Measurements from ENCODE around the gene LRRC23. TPM values are rescaled to one million over a fixed set of nuclear protein-coding genes. Genes with fewer than 3 reads are reported as not detected.

The LRRC23 gene
- total RNA-seq, 2 experiments from 2014 or later: 5.7 to 6.1 TPM

DNA sequence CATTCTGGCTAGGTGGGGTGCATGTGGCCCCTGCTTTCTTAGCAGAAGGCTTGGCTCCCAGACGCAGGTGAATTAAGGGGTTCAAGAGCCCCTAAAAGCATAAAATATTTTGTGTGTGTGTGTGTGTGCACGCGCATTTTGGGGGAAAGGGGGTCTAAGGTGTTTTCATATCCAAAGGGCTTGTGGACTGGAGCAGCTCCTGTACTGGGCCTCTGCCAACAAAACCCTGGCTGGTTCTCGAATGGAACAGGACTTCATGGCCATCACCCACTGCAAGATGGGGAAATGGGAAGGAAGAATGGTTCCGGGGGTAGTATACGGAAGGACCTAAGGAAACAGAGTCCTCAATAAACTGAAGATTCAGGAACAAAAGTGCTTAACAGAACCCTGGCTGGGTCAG lies 19.2 kb downstream of the LRRC23 start:
- H3K4me3 Mint-ChIP-seq: no peak overlapping the region
- POLR2A ChIA-PET: interaction anchor here (0.8 to 19.4 kb wide), 10 partner anchors 12 to 184 kb away, joined by 3 to 295 read pairs (median 3); partner anchors contain the start of genes C12orf57, LPCAT3, PTPN6 and RNU7-1

DNA sequence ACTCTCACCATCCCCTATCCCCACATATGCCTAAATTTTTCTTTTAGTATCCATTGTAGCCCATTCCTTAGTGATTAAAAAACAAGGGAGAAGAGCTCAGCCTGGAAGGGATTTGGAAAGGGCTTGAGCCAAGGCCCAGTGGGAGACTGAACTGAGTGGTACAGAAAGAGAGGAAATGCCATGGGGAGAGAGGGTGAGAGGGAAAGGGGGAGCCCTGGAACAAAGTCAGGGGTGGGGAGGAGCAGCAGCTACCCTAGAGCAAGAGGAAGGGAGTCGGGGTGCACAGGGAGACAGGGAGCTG lies 20.6 kb downstream of the LRRC23 start:
- Mint-ChIP-seq H3K4me3 (peak overlapping the region; percentile 5), H3K27ac (peak overlapping the region; percentile 31), H3K4me1 (peaks cover 58% of the 10 kb centered on the region), H3K27me3 (no peaks in the 10 kb centered on the region), H3K9me3 (no peaks in the 10 kb centered on the region), H3K36me3 (ENCODE audit: low read depth) (peaks cover 32% of the 10 kb centered on the region)
- POLR2A ChIA-PET: interaction anchor here (0.6 to 19.4 kb wide), 12 partner anchors 9 to 187 kb away, joined by 3 to 295 read pairs (median 7); partner anchors contain the start of genes C12orf57, PTPN6, RNU7-1 and SPSB2
- CTCF ChIA-PET: interaction anchor here (0.5 to 4.7 kb wide), 21 partner anchors 9 to 244 kb away, joined by 3 to 28 read pairs (median 10); partner anchors contain the start of genes C12orf57, C1RL, ENO2 and LPCAT3
- no peak for DNase-seq

More for the DNA sequence above, 19.2 kb downstream of the LRRC23 start:
- Mint-ChIP-seq H3K4me1 (peaks cover 57% of the 10 kb centered on the region), H3K27ac (peak overlapping the region; percentile 45), H3K27me3 (no peaks in the 10 kb centered on the region), H3K9me3 (no peaks in the 10 kb centered on the region), H3K36me3 (ENCODE audit: low read depth) (peaks cover 45% of the 10 kb centered on the region)
- DNase-seq: no peak
- CTCF ChIA-PET: interaction anchor here (0.6 to 4.7 kb wide), 15 partner anchors 9 to 184 kb away, joined by 3 to 28 read pairs (median 12); partner anchors contain the start of genes C12orf57, ENO2, LRRC23 and PTPN6

DNA sequence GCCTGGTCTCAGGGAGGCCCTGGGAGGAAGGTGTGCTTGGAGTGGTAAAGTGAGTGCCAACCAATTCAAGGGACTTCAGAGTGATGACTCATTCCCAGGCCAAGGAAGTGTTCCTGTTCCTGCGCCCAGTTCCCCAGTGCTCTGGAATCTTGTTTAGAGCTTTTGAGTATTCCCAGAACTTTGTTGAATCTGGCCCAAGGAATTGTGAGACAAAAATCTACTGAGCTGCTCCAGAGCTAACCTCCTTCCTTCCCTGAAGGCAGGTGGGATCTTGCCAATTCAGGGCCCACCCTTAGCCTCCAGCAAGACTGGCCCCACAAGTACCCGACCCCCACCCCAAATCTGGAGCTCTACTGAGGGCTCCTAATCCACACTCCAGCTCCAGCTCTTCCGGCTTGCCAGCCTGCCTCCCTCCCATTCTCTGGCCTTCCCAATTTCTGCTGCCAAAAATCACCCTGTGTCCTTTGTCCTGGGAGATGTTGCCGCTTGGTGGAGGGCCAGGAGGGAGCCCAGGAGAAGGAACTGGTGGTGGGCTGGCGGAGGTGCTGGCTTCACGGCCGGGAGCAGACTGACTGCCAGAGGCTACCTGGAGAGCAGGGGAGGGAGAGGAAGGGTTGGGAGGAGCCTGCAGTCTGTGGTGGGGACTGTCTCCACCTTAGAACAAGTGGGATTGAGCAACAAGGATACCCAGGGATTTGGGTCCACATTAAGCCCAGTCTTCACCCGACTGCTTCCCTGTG lies 21.1 kb downstream of the LRRC23 start:
- no peak for DNase-seq
- Mint-ChIP-seq H3K36me3 (ENCODE audit: low read depth) (peaks cover 32% of the 10 kb centered on the region), H3K9me3 (no peaks in the 10 kb centered on the region), H3K27ac (peak overlapping the region; percentile 31), H3K4me3 (peak overlapping the region; percentile 50), H3K4me1 (peaks cover 60% of the 10 kb centered on the region), H3K27me3 (no peaks in the 10 kb centered on the region)
- ChIA-PET POLR2A (interaction anchor here (0.6 to 19.4 kb wide), 14 partner anchors 9 to 433 kb away, joined by 3 to 295 read pairs (median 6); partner anchors contain the start of genes C12orf57, MRPL51, PTPN6 and RNU7-1), CTCF (interaction anchor here (1.0 to 4.7 kb wide), 21 partner anchors 9 to 219 kb away, joined by 3 to 28 read pairs (median 10); partner anchors contain the start of genes C12orf57, C1RL, ENO2 and LPCAT3)

DNA sequence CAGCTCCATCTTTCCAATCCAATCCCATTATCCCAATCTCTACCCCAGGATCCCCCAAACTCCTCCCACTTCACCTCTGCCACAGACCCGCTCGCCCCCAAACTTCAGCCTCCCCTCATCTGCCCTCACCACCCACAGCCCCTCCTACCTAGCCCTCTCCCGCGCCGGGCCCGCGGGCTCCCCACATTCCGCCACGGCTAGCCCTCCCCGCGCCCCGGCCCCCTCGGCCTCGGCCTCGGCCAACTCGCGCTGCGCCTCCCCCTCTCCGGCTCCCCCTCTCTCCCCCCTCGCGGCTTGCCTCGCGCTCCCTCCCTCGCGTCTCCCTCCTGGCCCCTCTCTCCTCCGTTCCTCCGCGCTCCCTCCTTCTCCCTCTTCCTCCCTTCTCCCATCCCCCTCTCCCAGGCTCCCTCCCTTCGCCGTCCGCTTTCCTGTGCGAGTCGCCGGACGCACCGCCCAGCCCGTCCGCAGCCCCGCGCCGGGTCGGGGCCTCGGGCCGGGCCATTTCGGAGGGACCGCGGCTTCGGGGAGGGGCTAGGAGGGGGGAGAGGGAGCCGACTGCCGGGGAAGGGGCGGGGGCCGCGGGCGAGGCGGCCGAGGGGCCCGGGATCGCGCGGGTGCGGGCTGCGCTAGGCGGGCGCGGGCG lies 22.9 kb downstream of the LRRC23 start, which contains the start of gene ATN1:
TSS of gene ATN1 (plus strand) at position 581 of the 643 bp plus-strand sequence. CDS start 6,043 bp downstream, outside the sequence.
- DNase-seq: peak; percentile 48
- Mint-ChIP-seq H3K4me1 (peaks cover 68% of the 10 kb centered on the region), H3K27ac (peak within 1 kb of the TSS; percentile 78), H3K4me3 (peak within 1 kb of the TSS; percentile 90), H3K9me3 (no peaks in the 10 kb centered on the region), H3K27me3 (no peaks in the 10 kb centered on the region), H3K36me3 (ENCODE audit: low read depth) (peaks cover 20% of the 10 kb centered on the region)
- CTCF ChIA-PET: interaction anchor here (0.5 to 4.7 kb wide), 9 partner anchors 10 to 186 kb away, joined by 3 to 28 read pairs (median 11); partner anchors contain the start of genes C12orf57, LRRC23, RNU7-1 and SPSB2
- POLR2A ChIA-PET: interaction anchor here (0.6 to 19.4 kb wide), 16 partner anchors 9 to 185 kb away, joined by 3 to 295 read pairs (median 6); partner anchors contain the start of genes C12orf57, C1RL, ENO2 and PTPN6

DNA sequence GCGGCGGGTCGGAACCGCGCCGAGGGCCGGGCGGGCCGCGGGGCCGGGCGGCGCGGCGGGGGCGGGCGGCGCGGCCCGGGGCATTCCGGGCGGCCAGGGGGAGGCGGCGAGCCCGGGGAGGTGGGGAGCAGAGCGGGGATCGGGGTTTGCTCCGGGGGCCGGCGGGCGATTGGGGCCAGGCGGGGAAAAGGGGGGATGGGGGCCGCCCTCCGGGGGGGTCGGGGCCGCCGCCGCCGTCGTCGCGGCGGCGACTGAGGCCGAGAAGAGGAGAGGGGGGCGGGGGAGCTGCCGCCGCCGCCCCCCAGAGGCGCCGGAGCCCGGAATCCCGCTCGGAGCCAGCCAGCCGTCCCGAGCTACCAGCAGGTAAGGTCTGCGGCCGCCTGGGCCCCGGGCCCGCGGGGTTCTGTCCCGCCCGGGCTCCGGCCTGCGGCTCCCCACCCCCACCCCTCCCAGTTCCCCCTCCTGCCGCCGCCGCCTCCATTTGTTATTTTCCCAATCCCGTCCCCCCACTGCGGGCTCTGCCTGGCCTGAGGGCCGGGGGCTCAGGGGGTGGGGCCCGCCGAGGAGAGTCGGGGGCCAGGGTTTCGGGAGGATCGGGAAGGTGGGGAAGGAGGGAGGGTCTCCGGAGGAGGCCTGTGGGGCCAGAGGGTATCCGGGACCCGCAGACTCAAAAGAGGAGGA lies 23.5 kb downstream of the LRRC23 start:
- ChIA-PET CTCF (interaction anchor here (0.5 to 4.7 kb wide), 3 partner anchors 9 to 59 kb away, joined by 3 to 27 read pairs (median 4); partner anchors contain the start of gene SPSB2), POLR2A (interaction anchor here (0.6 to 19.4 kb wide), 7 partner anchors 8 to 59 kb away, joined by 3 to 295 read pairs (median 7); partner anchors contain the start of genes C12orf57, PTPN6, RNU7-1 and SPSB2)
- peaks cover 18% of the 10 kb centered on the region for H3K36me3 Mint-ChIP-seq (ENCODE audit: low read depth)
- peak overlapping the region; percentile 78 for H3K4me3 Mint-ChIP-seq
- DNase-seq: no peak
- H3K27ac Mint-ChIP-seq: peak overlapping the region; percentile 78
- no peaks in the 10 kb centered on the region for H3K9me3 Mint-ChIP-seq
- H3K27me3 Mint-ChIP-seq: no peaks in the 10 kb centered on the region
- peaks cover 69% of the 10 kb centered on the region for H3K4me1 Mint-ChIP-seq

DNA sequence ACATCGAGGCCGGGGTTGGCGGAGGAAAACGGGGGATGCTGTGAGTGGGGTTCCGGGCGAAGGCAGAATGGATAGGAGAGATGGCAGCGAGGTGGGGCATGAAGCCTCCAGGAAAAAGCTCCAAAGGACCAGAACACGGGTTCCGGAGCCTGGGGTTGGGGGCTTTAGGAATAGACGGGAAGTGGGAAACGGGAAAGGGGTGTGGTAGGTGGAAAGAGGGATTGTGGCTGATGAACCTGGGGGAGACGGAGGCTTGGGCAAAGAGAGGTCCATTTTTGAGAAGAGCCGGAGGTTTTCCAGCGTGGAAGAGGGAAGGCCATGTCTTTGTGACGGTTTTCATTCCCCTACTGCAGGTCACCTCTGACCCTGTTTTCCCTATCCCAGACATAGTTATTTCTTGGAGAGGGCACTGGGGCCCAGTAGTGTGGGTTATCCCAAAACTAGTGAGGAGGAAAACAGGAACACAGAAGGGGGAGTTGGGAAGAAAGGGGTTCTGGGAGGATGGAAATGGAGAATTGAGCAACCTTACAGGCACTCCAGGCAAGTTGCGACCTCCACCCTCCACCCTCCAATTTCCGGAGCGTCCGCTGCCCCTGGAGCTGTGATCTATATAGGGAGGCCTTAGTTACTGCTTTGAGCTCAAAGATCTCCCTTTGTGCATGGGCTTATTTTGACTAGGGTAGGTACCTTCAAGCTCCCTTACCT lies 24.2 kb downstream of the LRRC23 start:
- peak overlapping the region; percentile 78 for H3K4me3 Mint-ChIP-seq

DNA sequence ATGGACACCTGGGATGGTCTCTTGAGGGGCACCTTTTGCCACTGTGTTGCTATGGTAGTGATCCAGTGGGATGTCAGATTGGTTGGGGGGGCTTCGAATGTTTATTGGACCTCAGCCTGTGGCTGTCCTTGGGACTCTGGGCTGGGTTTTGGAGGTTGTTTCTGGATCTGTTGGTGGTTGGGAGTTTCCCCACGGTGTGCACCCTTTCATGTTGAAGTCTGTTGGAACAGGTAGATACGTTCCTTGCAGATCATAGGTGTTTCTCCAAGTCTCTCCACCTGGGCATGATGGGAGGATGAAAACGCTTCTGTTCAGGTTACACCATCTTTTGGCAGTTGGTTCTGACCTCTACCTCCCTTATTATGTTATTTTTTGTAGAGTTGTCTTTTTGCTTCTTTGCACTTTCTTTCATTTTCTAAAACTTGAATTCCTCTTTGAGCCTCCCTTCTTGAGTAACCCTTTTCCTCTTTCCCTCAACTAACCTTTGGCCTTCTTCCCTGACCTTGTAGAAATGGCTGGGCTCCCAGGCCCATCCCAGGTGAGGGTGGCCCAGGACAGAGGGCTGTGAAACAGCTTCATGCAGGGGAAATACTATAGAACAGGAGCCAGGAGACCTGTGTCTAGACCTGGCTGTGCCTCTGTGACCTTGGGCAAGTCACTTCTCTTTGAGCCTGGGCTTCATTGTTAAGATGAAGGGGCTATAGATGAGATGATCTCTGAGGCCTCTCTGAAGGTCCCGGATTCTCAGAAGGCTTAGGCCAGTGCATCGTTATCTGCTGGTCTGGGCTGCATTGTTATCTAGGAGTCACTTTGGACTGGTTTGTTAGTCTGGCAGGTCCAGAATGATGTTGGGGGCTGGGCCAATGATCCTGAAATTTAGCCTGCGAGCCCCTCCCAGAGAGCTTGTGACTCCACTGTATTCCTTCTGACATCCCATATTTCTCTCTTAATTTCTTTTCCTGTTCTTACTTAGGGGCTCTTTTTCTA lies 25.1 kb downstream of the LRRC23 start:
- Mint-ChIP-seq H3K9me3 (no peaks in the 10 kb centered on the region), H3K27me3 (no peaks in the 10 kb centered on the region), H3K27ac (peak overlapping the region; percentile 78), H3K4me3 (peak overlapping the region; percentile 78), H3K36me3 (ENCODE audit: low read depth) (peaks cover 19% of the 10 kb centered on the region), H3K4me1 (peaks cover 76% of the 10 kb centered on the region)
- CTCF ChIA-PET: interaction anchor here (1.0 to 1.3 kb wide), 5 partner anchors 8 to 234 kb away, joined by 3 to 7 read pairs (median 3); partner anchors contain the start of genes C12orf57 and RNU7-1
- POLR2A ChIA-PET: interaction anchor here (1.1 to 19.4 kb wide), 6 partner anchors 7 to 60 kb away, joined by 3 to 295 read pairs (median 8); partner anchors contain the start of genes C12orf57, PTPN6, RNU7-1 and SPSB2
- DNase-seq: no peak

More for the DNA sequence above, 24.2 kb downstream of the LRRC23 start:
- peaks cover 76% of the 10 kb centered on the region for H3K4me1 Mint-ChIP-seq
- POLR2A ChIA-PET: interaction anchor here (1.1 to 19.4 kb wide), 7 partner anchors 7 to 60 kb away, joined by 3 to 295 read pairs (median 7); partner anchors contain the start of genes C12orf57, PTPN6, RNU7-1 and SPSB2
- peak overlapping the region; percentile 78 for H3K27ac Mint-ChIP-seq
- H3K36me3 Mint-ChIP-seq (ENCODE audit: low read depth): peaks cover 16% of the 10 kb centered on the region
- H3K9me3 Mint-ChIP-seq: no peaks in the 10 kb centered on the region
- no peaks in the 10 kb centered on the region for H3K27me3 Mint-ChIP-seq
- DNase-seq: no peak
- CTCF ChIA-PET: interaction anchor here (1.0 to 1.3 kb wide), 6 partner anchors 9 to 235 kb away, joined by 3 to 7 read pairs (median 3); partner anchors contain the start of genes C12orf57 and RNU7-1

DNA sequence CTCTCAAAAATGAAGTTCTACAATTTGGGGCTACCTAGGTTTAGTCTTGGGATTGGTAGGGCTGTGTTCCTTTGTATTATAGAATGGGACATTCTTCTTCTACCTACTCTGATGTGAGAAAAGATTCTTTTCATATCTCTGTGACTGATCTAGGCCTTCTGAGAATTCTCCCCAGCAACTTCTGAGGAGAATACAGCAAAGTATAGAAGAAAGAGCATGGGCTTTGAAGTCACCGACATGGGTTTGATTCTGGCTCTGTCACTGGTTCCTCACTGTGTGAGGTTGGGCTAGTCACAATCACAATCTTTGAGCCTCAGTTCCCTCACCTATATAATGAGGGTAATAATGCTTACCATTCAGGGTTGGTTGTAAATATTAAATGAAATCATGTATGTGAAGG lies 28.1 kb downstream of the LRRC23 start:
- H3K4me1 Mint-ChIP-seq: peaks cover 76% of the 10 kb centered on the region
- POLR2A ChIA-PET: interaction anchor here (0.7 to 19.4 kb wide), 6 partner anchors 10 to 175 kb away, joined by 3 to 295 read pairs (median 3); partner anchors contain the start of genes C12orf57, ENO2, PTPN6 and RNU7-1
- H3K27ac Mint-ChIP-seq: peak overlapping the region; percentile 76
- no peak overlapping the region for H3K4me3 Mint-ChIP-seq
- no peak for DNase-seq
- peaks cover 39% of the 10 kb centered on the region for H3K36me3 Mint-ChIP-seq (ENCODE audit: low read depth)
- CTCF ChIA-PET: interaction anchor here (1.0 to 1.4 kb wide), 3 partner anchors 9 to 60 kb away, joined by 4 to 6 read pairs (median 4); partner anchors contain the start of gene SPSB2
- H3K9me3 Mint-ChIP-seq: no peaks in the 10 kb centered on the region
- no peaks in the 10 kb centered on the region for H3K27me3 Mint-ChIP-seq

DNA sequence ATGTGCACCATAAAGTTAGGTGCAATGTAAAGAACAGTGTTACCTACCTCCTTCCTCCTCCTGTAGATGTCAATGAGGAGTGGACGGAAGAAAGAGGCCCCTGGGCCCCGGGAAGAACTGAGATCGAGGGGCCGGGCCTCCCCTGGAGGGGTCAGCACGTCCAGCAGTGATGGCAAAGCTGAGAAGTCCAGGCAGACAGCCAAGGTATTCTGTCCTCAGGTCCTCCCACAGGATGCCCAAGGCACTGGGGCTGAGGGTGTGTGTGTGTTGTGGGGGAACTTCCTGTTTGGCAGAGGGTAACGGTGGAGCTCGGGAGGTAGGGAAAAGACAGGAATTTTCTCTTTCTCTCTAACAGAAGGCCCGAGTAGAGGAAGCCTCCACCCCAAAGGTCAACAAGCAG lies 29.5 kb downstream of the LRRC23 start:
- Mint-ChIP-seq H3K9me3 (no peaks in the 10 kb centered on the region), H3K4me1 (peaks cover 77% of the 10 kb centered on the region), H3K27me3 (no peaks in the 10 kb centered on the region), H3K27ac (peak overlapping the region; percentile 41), H3K4me3 (no peak overlapping the region), H3K36me3 (ENCODE audit: low read depth) (peaks cover 35% of the 10 kb centered on the region)
- DNase-seq: no peak
- POLR2A ChIA-PET: interaction anchor here (1.4 to 19.4 kb wide), 5 partner anchors 8 to 66 kb away, joined by 4 to 295 read pairs (median 34); partner anchors contain the start of genes ATN1, C12orf57, PTPN6 and RNU7-1
- CTCF ChIA-PET: interaction anchor here (1.0 to 2.4 kb wide), 3 partner anchors 10 to 65 kb away, joined by 3 to 15 read pairs (median 3); no protein-coding TSS in a partner anchor

Measured in activated CD4-positive, alpha-beta memory T cell treated with anti-CD3 and anti-CD28 coated beads, Interleukin-2, amount 10 ng/mL, durations not matched to agents 7 days and 5 days (primary cell).